Activated naive CD4-positive, alpha-beta T cell treated with anti-CD3 and anti-CD28 coated beads for 36 hours (primary cell): ENCODE results near the gene SHC1. TPM values are rescaled to one million over a fixed set of nuclear protein-coding genes. Genes with fewer than 3 reads are reported as not detected.

Experiments
- CTCF ChIA-PET: fragments of 350-600 bp; sonication (Branson Sonifier 250); formaldehyde crosslinking; loops from one replicate; lab custom pipeline; 2021; ENCODE audit warnings: antibody characterized with exemption; lab: Charles Lee
- DNase-seq: peaks from one replicate; pipeline ENCODE4 v3.0.0-alpha.2; 2020
- H3K27ac Mint-ChIP-seq: one replicate; pipeline ENCODE4 v1.8.0; 2021; ENCODE audit warnings: mild to moderate bottlenecking, mixed read lengths
- H3K27me3 Mint-ChIP-seq: one replicate; pipeline ENCODE4 v1.8.0; 2021; ENCODE audit warnings: low read depth, mixed read lengths
- H3K36me3 Mint-ChIP-seq: one replicate; pipeline ENCODE4 v1.8.0; 2021; ENCODE audit warnings: low read depth, mixed read lengths
- H3K4me1 Mint-ChIP-seq: one replicate; pipeline ENCODE4 v1.8.0; 2021; ENCODE audit warnings: low read depth, mixed read lengths
- H3K4me3 Mint-ChIP-seq: one replicate; pipeline ENCODE4 v1.8.0; 2021; ENCODE audit warnings: mild to moderate bottlenecking, moderate library complexity, mixed read lengths
- H3K9me3 Mint-ChIP-seq: one replicate; pipeline ENCODE4 v1.8.0; 2021; ENCODE audit warnings: mixed read lengths
- intact Hi-C: fragments of 100-400 bp; cut with micrococcal nuclease; formaldehyde crosslinking; loops from one replicate; pipeline ENCODE4 v1.15.1; 2023
- total RNA-seq, 2 experiments: library from RNA; stranded (reverse); gene quantifications; one replicate each; pipeline ENCODE4 v1.2.3, GENCODE V29; 2021

The SHC1 gene
- total RNA-seq, 2 experiments from 2014 or later, result 35.5 to 40.8 TPM

GRCh38 chr1:154945962-154946850, 24.3 kb downstream of the SHC1 start:
- intact Hi-C loops, result no loop called here
- H3K4me1 Mint-ChIP-seq, result peaks cover 49% of the 10 kb centered on the region
- no peaks in the 10 kb centered on the region for H3K27me3 Mint-ChIP-seq
- CTCF ChIA-PET, result interaction anchor here (0.6 to 2.9 kb wide), 4 partner anchors 15 to 277 kb away, joined by 3 to 6 read pairs (median 4); no protein-coding TSS in a partner anchor
- peaks cover 12% of the 10 kb centered on the region for H3K36me3 Mint-ChIP-seq
- no peaks in the 10 kb centered on the region for H3K9me3 Mint-ChIP-seq
- DNase-seq, result no peak
- H3K4me3 Mint-ChIP-seq, result no peak overlapping the region
- peak overlapping the region; percentile 41 for H3K27ac Mint-ChIP-seq

DNA sequence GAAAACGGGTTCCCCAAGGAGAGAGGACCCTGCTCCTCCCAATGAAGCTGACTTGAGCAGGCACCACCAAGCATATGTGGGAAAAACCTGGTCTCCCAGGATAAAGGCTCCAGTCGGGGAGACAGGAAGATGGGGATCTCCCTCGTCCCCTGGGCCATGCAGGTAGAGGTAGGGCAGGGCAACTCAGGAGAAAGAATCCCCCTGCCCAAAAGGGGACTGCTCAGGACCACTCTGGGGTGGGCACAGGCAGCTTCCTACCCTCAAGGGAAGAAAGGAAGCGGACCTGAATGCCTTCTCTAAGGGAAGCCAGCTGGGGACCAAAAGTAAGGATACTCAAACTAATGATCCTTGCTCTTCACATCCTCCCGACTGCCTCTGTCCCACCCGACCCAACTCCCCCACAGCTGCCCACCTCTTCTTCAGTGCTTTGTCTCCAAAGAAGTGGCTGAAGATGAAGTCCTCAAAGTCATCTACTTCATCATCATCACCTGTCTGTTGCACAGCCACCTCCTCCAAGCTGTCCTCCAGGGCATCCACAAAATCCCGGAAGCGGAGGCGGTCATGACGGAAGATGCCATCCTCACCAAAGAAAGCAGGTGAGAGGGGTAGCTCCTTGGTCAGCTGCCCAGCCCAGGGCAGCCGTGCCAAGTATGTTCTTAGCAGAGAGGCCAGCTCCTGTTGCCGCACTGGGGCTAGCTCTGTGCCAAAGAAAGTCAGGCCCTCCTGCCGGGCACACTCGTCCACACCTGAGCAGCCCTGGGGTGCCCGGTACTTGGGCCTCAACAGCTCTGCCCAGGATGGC, 25.2 kb downstream of the SHC1 start:
- no peak for DNase-seq
- CTCF ChIA-PET, result interaction anchor here (0.6 to 2.9 kb wide), 5 partner anchors 9 to 276 kb away, joined by 3 to 6 read pairs (median 4); partner anchors contain the start of gene PMVK
- no peaks in the 10 kb centered on the region for H3K9me3 Mint-ChIP-seq
- H3K4me3 Mint-ChIP-seq, result no peak overlapping the region
- peak overlapping the region; percentile 30 for H3K27ac Mint-ChIP-seq
- H3K36me3 Mint-ChIP-seq, result peaks cover 6% of the 10 kb centered on the region
- no peaks in the 10 kb centered on the region for H3K27me3 Mint-ChIP-seq
- intact Hi-C loops, result no loop called here
- H3K4me1 Mint-ChIP-seq, result peaks cover 49% of the 10 kb centered on the region

GRCh38 chr1:154944401-154945159, 26.0 kb downstream of the SHC1 start:
- Mint-ChIP-seq H3K4me3 (no peak overlapping the region), H3K4me1 (peaks cover 53% of the 10 kb centered on the region), H3K27me3 (no peaks in the 10 kb centered on the region), H3K27ac (peak overlapping the region; percentile 92), H3K9me3 (no peaks in the 10 kb centered on the region), H3K36me3 (peaks cover 5% of the 10 kb centered on the region)
- no peak for DNase-seq
- CTCF ChIA-PET, result interaction anchor here (0.7 to 2.9 kb wide), 18 partner anchors 9 to 382 kb away, joined by 3 to 7 read pairs (median 4); partner anchors contain the start of gene PMVK
- intact Hi-C loops, result no loop called here

- Mint-ChIP-seq H3K27ac (peak overlapping the region; percentile 92), H3K9me3 (no peaks in the 10 kb centered on the region), H3K4me1 (peaks cover 52% of the 10 kb centered on the region), H3K27me3 (no peaks in the 10 kb centered on the region), H3K36me3 (peaks cover 5% of the 10 kb centered on the region), H3K4me3 (no peak overlapping the region)
- peak; percentile 65 for DNase-seq
- intact Hi-C loops, result no loop called here
- CTCF ChIA-PET, result interaction anchor here (0.6 to 1.6 kb wide), 17 partner anchors 8 to 381 kb away, joined by 3 to 7 read pairs (median 3); partner anchors contain the start of gene PMVK
Measured at GRCh38 chr1:154943649-154944400, 26.7 kb downstream of the SHC1 start.

DNA sequence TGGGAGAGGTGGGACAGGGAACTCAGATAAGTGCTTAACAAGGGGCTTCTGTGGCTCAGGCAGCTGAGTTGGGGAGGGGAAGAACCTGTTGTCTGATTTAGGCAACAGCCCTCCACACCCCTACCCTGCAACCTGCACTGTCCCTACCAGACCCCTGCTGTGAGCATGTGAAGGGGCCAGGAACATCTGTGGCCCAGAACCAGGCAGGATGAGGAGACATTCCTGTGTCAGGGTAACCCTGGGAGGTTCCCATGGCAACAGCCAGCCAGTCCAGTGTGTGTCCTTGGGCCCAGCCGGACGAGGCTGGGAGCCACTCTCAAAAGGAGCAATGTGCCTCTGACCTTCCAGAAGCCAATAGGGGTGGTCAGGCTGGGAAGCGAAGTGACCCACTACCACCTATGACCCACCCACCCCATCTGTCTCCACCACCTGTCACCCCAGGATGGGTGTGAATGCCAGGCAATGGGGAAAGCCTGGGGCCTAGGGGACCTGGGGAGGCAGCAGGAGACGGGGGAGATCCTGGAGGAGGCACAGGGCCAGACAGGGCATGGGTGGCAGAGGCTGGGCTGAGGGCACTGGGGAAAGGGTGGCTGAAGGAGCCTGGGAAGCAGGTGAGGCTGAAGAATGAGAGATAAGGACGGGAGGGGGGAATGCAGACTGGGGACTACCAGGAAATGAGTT, 29.1 kb downstream of the SHC1 start:
- Mint-ChIP-seq H3K9me3 (no peaks in the 10 kb centered on the region), H3K27me3 (no peaks in the 10 kb centered on the region), H3K4me3 (no peak overlapping the region), H3K4me1 (peaks cover 62% of the 10 kb centered on the region), H3K36me3 (peaks cover under 1% of the 10 kb centered on the region), H3K27ac (peak overlapping the region; percentile 92)
- intact Hi-C loops, result no loop called here
- no peak for DNase-seq
- CTCF ChIA-PET, result interaction anchor here (1.4 kb wide), 1 partner anchor 67 kb away, joined by 3 read pairs; no protein-coding TSS in a partner anchor

- intact Hi-C loops, result no loop called here
- peak overlapping the region; percentile 92 for H3K27ac Mint-ChIP-seq
- peak; percentile 55 for DNase-seq
- H3K36me3 Mint-ChIP-seq, result peaks cover 3% of the 10 kb centered on the region
- H3K9me3 Mint-ChIP-seq, result no peaks in the 10 kb centered on the region
- peaks cover 65% of the 10 kb centered on the region for H3K4me1 Mint-ChIP-seq
- H3K27me3 Mint-ChIP-seq, result no peaks in the 10 kb centered on the region
- CTCF ChIA-PET, result interaction anchor here (0.9 to 1.4 kb wide), 4 partner anchors 11 to 271 kb away, joined by 3 to 4 read pairs (median 4); no protein-coding TSS in a partner anchor
- no peak overlapping the region for H3K4me3 Mint-ChIP-seq
Measured at GRCh38 chr1:154940651-154941194, 29.8 kb downstream of the SHC1 start.

DNA sequence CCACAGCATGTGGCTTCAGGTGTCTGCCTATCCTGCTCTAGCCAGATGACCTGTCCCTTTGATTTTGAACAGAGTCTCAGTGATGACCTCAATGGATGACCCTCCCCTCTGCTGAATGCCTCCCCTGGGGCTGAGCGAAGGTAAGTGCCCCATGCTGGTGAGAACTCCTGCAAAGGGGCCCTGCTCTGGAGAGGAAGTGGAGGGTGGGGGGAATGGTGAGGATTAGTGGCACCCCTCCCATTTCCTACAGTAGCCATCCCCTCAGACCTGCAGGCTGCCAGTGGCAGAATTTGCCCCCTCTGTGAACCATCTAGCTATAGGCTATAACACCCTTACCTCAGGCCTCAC, 30.4 kb downstream of the SHC1 start:
- intact Hi-C loops, result no loop called here
- H3K36me3 Mint-ChIP-seq, result peaks cover 4% of the 10 kb centered on the region
- H3K4me3 Mint-ChIP-seq, result no peak overlapping the region
- H3K27ac Mint-ChIP-seq, result peak overlapping the region; percentile 92
- DNase-seq, result no peak
- H3K9me3 Mint-ChIP-seq, result no peaks in the 10 kb centered on the region
- H3K4me1 Mint-ChIP-seq, result peaks cover 66% of the 10 kb centered on the region
- CTCF ChIA-PET, result interaction anchor here (0.9 to 1.4 kb wide), 4 partner anchors 12 to 271 kb away, joined by 3 to 4 read pairs (median 4); no protein-coding TSS in a partner anchor
- H3K27me3 Mint-ChIP-seq, result no peaks in the 10 kb centered on the region

- Mint-ChIP-seq H3K9me3 (no peaks in the 10 kb centered on the region), H3K36me3 (peaks cover 5% of the 10 kb centered on the region), H3K27me3 (no peaks in the 10 kb centered on the region), H3K27ac (peak overlapping the region; percentile 97), H3K4me3 (peak overlapping the region; percentile 83), H3K4me1 (peaks cover 69% of the 10 kb centered on the region)
- no peak for DNase-seq
- CTCF ChIA-PET, result interaction anchor here (1.1 kb wide), 1 partner anchor 59 kb away, joined by 3 read pairs; no protein-coding TSS in a partner anchor
- intact Hi-C loops, result loop anchor here (5.0 kb wide), 3 partner anchors 198 to 612 kb away; partner anchors contain the start of genes ATP8B2 and SLC50A1
Measured at GRCh38 chr1:154938604-154939399, 31.7 kb downstream of the SHC1 start.

GRCh38 chr1:154937988-154938386, 32.6 kb downstream of the SHC1 start:
- Mint-ChIP-seq H3K4me3 (peak overlapping the region; percentile 83), H3K4me1 (peaks cover 61% of the 10 kb centered on the region), H3K27me3 (no peaks in the 10 kb centered on the region), H3K27ac (peak overlapping the region; percentile 97), H3K9me3 (no peaks in the 10 kb centered on the region), H3K36me3 (peaks cover 5% of the 10 kb centered on the region)
- intact Hi-C loops, result loop anchor here (5.0 kb wide), 3 partner anchors 199 to 611 kb away; partner anchors contain the start of genes ATP8B2 and SLC50A1
- no peak for DNase-seq
- CTCF ChIA-PET, result interaction anchor here (1.1 to 1.2 kb wide), 2 partner anchors 60 to 81 kb away, joined by 3 read pairs; no protein-coding TSS in a partner anchor
